ENCODE data around the gene CTXN1.
A peak's percentile ranks its signal among the peaks of the same experiment; 100 is the strongest.
"Not testable (repeated sequence)": the region's sequence is repeated elsewhere in the genome, so short reads cannot be mapped to it uniquely, and the experiment has no call there.

The CTXN1 gene

DNA sequence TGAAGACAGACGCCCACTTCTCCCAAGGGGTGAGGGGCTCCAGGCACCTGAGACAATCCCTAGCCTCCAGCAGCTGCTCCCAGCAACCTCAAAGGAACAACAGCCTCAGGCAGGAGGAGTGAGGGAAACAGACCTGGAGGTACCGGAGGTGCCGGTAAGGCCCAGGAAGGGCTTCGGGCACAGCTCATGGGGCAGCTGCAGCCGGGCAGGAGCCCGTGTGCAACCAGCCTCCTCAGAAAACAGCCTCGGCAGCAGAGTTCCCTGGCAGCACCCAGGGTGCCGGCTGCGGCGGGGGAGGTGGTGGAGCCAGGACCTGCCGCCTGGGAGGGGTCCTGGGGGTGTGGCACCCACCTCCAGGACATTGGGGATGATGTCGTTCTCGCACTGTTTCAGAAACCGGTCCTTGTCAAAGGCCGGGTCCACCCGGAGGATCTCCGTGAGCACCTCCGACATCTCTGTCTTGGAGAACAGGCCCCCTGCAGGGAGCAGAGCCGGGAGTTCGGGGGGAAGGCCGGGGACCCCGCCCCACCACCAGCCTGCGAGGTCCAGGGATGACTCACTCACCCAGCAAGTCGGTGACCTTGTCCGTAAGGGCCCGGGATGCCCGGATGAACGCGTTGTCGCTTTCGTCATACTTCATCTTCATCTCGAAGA lies 6.5 kb upstream of the CTXN1 start:
- DNase-seq (ENCODE audit: extremely low spot score), result no peak
- CTCF ChIA-PET, result no interaction called here
- no peak for TF ChIP-seq FOXK2 (IDR thresholded peaks at IDR 0.05)
- TF ChIP-seq BHLHE40 (IDR thresholded peaks at IDR 0.05; ENCODE audit: borderline replicate concordance), result no peak
- no peak for TF ChIP-seq L3MBTL2 (conservative IDR thresholded peaks at IDR 0.05)
- TF ChIP-seq FOXM1 (IDR thresholded peaks at IDR 0.05; ENCODE audit: borderline replicate concordance), result no peak
- no peak for TF ChIP-seq ELF4 (IDR thresholded peaks at IDR 0.05)
- POLR2A ChIA-PET, result interaction anchor here (1.4 kb wide), 1 partner anchor 12 kb away, joined by 7 read pairs; the partner anchor contains the start of gene TIMM44

DNA sequence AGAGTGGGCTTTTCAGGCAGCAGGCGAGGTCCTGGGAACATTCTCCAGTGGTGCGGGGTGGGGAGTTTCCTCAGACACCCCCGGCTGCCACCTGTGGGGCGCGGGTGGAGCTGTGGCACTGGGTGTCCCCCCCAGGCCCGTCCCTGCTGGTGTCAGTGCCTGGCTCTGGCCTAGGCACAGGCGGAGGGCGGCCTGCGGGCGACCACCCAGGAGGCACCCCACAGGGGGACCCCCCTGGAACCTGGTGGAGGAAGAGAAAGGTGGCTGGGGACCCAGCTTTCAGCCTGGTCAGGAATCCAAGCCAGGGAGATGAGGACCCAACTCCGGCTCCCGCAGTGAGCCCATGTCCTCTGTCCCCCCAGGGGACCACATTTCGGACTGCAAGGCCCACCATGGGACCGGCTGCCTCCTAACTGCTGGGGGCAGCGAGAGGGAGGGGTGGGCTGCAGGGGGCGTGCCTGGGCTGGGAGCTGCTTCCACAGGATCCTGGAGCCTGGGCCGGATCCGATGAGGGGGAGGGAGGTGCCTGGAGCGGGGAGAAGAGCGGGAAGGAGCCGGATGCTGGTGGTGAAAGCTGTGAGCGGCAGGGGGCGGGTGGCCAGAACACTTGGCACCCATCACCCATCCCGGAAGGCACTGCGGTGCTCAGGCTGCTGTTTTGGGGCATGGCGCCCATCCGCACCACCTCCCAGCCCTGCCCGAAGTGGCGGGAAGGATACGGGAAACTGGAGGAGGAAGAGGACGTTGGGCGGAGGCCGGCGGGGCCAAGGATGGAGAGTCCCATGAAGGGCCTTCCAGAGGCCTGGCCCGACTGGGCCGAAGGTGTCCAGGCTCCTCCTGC lies 5.5 kb upstream of the CTXN1 start:
- TF ChIP-seq, protein P1, sequence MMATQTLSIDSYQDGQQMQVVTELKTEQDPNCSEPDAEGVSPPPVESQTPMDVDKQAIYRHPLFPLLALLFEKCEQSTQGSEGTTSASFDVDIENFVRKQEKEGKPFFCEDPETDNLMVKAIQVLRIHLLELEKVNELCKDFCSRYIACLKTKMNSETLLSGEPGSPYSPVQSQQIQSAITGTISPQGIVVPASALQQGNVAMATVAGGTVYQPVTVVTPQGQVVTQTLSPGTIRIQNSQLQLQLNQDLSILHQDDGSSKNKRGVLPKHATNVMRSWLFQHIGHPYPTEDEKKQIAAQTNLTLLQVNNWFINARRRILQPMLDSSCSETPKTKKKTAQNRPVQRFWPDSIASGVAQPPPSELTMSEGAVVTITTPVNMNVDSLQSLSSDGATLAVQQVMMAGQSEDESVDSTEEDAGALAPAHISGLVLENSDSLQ (IDR thresholded peaks at IDR 0.05), result no peak
- TF ChIP-seq FOXK2 (IDR thresholded peaks at IDR 0.05), result no peak
- no peak for TF ChIP-seq SP1 (IDR thresholded peaks at IDR 0.05)
- no peak for TF ChIP-seq BHLHE40 (IDR thresholded peaks at IDR 0.05; ENCODE audit: borderline replicate concordance)
- TF ChIP-seq L3MBTL2 (conservative IDR thresholded peaks at IDR 0.05), result no peak
- no peak for TF ChIP-seq HDGF (IDR thresholded peaks at IDR 0.05; ENCODE audit: borderline replicate concordance)
- TF ChIP-seq ARNT (IDR thresholded peaks at IDR 0.05), result no peak
- TF ChIP-seq TARDBP (IDR thresholded peaks at IDR 0.05), result no peak
- no peak for TF ChIP-seq FOXM1 (IDR thresholded peaks at IDR 0.05; ENCODE audit: borderline replicate concordance)
- TF ChIP-seq ELF4 (IDR thresholded peaks at IDR 0.05), result no peak
- no peak for DNase-seq (ENCODE audit: extremely low spot score)
- CTCF ChIA-PET, result interaction anchor here (0.6 to 3.6 kb wide), 2 partner anchors 13 to 71 kb away, joined by 7 to 29 read pairs; partner anchors contain the start of gene TIMM44
- POLR2A ChIA-PET, result interaction anchor here (1.4 kb wide), 1 partner anchor 13 kb away, joined by 7 read pairs; the partner anchor contains the start of gene TIMM44

DNA sequence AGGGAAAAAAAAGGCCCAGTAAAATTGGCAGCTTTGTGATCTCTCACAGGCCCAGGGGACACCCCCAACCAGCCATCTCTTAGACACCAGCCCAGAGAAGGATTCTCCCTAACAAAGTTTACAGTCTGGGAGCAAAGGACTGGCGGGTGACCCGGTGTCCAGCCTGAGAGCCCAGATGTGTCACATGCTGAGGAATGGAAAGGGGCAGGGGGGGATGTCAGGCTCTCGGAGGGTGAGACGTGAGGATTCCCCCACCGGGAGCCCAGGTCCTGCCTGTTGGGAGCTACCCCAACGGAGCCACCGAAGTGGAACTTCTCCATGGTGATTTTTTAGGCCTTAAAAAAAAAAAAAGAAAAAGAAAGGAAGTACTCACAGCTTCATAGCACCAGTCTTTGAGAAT lies 4.8 kb upstream of the CTXN1 start:
- no peak for DNase-seq (ENCODE audit: extremely low spot score)
- TF ChIP-seq SUZ12 (IDR thresholded peaks at IDR 0.05), result no peak
- no peak for TF ChIP-seq CTBP1 (IDR thresholded peaks at IDR 0.05; ENCODE audit: borderline replicate concordance)
- TF ChIP-seq, protein P1 (IDR thresholded peaks at IDR 0.05), result no peak
- no peak for TF ChIP-seq L3MBTL2 (conservative IDR thresholded peaks at IDR 0.05)
- TF ChIP-seq HDGF (IDR thresholded peaks at IDR 0.05; ENCODE audit: borderline replicate concordance), result no peak
- no peak for TF ChIP-seq TARDBP (IDR thresholded peaks at IDR 0.05)
- no peak for TF ChIP-seq NFRKB (IDR thresholded peaks at IDR 0.05)
- no peak for TF ChIP-seq ZNF384 (IDR thresholded peaks at IDR 0.05)
- TF ChIP-seq BHLHE40 (IDR thresholded peaks at IDR 0.05; ENCODE audit: borderline replicate concordance), result no peak
- TF ChIP-seq FOXA1 (IDR thresholded peaks at IDR 0.05), result no peak
- POLR2A ChIA-PET, result interaction anchor here (1.4 to 2.5 kb wide), 2 partner anchors 13 kb away, joined by 7 to 32 read pairs; partner anchors contain the start of gene TIMM44
- CTCF ChIA-PET, result interaction anchor here (0.6 to 3.6 kb wide), 2 partner anchors 14 to 72 kb away, joined by 7 to 29 read pairs; partner anchors contain the start of gene TIMM44

DNA sequence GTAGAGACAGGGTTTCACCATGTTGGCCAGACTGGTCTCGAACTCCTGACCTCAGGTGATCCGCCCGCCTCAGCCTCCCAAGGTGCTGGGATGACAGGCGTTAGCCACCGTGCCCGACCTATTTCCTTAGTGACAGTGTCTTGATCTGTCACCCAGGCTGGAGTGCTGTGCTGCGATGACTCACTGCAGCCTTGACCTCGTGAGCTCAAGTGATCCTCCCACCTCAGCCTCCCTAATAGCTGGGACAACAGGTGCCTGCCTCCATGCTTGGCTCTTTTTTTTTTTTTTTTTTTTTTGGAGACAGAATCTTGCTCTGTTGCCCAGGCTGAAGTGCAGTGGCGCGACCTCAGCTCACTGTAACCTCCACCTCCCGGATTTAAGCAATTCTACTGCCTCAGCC lies 4.1 kb upstream of the CTXN1 start:
- not testable (repeated sequence) for DNase-seq (ENCODE audit: extremely low spot score)
- ChIA-PET CTCF (interaction anchor here (3.6 kb wide), 1 partner anchor 14 kb away, joined by 29 read pairs; the partner anchor contains the start of gene TIMM44), POLR2A (interaction anchor here (2.5 kb wide), 1 partner anchor 14 kb away, joined by 32 read pairs; the partner anchor contains the start of gene TIMM44)

DNA sequence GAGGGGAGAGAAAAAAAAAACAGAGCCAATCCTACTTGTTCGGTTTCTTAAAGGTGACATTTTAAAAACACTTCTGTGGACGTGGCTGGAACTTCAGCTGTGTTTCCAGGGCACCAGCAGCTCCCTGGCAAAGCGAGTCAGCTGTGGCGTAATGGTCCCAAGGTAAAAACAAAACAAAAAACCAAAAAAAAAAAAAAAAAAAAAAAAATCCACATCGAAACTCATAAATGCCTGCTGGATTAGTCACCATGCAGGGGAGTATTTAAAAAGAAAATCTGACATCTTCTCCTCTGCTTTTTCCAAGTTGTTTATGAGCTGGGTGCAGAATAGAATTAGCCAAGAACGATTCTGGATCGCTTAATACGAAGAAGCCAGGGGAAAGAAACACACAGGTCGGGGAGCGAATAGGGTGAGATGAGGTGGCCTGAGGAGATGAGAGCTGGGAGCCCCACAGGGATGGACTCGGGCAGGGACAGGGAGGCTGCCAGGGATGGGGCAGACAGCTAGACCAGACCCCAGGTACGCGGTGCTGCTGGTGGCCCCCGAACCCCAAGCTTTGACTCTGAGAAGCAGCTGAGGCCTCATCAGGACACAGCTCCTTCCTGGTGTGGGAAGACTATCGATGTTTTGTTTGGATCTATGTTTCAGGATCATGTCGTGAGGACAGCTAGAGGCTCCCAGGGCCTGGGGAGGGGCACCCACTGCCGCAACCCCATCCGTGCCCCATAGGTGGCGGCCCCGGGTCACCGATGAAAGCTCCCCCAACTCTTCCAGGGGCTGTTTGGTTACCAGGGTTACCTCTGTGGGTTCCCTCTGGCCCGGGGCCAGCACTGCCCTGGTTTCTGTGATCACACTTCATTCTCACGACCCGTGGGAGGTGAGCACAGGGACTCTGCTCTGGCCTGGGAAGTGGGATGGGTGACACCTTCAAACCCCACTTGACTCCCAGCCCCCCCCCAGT lies 3.1 kb upstream of the CTXN1 start:
- CTCF ChIA-PET, result interaction anchor here (0.6 to 3.6 kb wide), 11 partner anchors 9 to 268 kb away, joined by 3 to 29 read pairs (median 4); partner anchors contain the start of genes SNAPC2 and TIMM44
- no peak for TF ChIP-seq SP1 (IDR thresholded peaks at IDR 0.05)
- TF ChIP-seq ELF4 (IDR thresholded peaks at IDR 0.05), result no peak
- no peak for TF ChIP-seq FOXK2 (IDR thresholded peaks at IDR 0.05)
- DNase-seq (ENCODE audit: extremely low spot score), result peak; percentile 47
- POLR2A ChIA-PET, result interaction anchor here (0.6 to 2.5 kb wide), 5 partner anchors 8 to 70 kb away, joined by 3 to 32 read pairs (median 3); partner anchors contain the start of genes SNAPC2 and TIMM44

DNA sequence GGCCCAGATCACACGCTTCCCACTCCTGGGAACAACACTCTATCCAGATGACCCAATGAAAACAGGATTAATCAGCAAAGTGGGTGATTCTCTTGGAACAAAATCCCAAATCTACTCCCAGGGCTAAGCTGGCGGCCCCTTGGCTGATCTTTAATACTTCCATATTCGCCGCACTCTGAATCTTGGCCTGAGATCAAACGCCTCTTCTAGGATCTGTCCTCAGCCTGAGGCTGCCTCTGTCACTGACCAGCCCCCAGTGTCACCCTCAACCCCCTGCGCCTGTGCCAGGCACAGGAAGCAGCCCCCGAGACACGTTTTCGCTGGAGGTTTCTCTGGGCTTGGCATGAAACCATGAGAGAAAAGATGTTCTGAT lies 2.4 kb upstream of the CTXN1 start:
- DNase-seq (ENCODE audit: extremely low spot score), result no peak
- ChIA-PET POLR2A (interaction anchor here (1.1 to 2.5 kb wide), 2 partner anchors 9 to 15 kb away, joined by 3 to 32 read pairs; partner anchors contain the start of genes SNAPC2 and TIMM44), CTCF (interaction anchor here (0.6 to 3.6 kb wide), 3 partner anchors 16 to 267 kb away, joined by 3 to 29 read pairs (median 4); partner anchors contain the start of gene TIMM44)
- TF ChIP-seq LEF1 (IDR thresholded peaks at IDR 0.05; ENCODE audit: borderline replicate concordance) (no peak), FOXM1 (IDR thresholded peaks at IDR 0.05; ENCODE audit: borderline replicate concordance) (no peak), FOXK2 (IDR thresholded peaks at IDR 0.05) (no peak), SP1 (IDR thresholded peaks at IDR 0.05) (no peak), NFRKB (IDR thresholded peaks at IDR 0.05) (no peak), TARDBP (IDR thresholded peaks at IDR 0.05) (no peak), L3MBTL2 (conservative IDR thresholded peaks at IDR 0.05) (no peak), HDGF (IDR thresholded peaks at IDR 0.05; ENCODE audit: borderline replicate concordance) (no peak), BHLHE40 (IDR thresholded peaks at IDR 0.05; ENCODE audit: borderline replicate concordance) (no peak), ELF4 (IDR thresholded peaks at IDR 0.05) (no peak), ARNT (IDR thresholded peaks at IDR 0.05) (no peak), SUZ12 (IDR thresholded peaks at IDR 0.05) (no peak), CTBP1 (IDR thresholded peaks at IDR 0.05; ENCODE audit: borderline replicate concordance) (no peak), ZNF384 (IDR thresholded peaks at IDR 0.05) (no peak), FOXA1 (IDR thresholded peaks at IDR 0.05) (no peak)
- TF ChIP-seq, protein P1 (IDR thresholded peaks at IDR 0.05), result no peak
